ENCODE data around the gene TMBIM4. TPM values are rescaled to one million over a fixed set of nuclear protein-coding genes. Genes with fewer than 3 reads are reported as not detected.

Gene TMBIM4
- total RNA-seq, 4 donors from 2014 or later = 92.2 to 156 (median 115) TPM

DNA sequence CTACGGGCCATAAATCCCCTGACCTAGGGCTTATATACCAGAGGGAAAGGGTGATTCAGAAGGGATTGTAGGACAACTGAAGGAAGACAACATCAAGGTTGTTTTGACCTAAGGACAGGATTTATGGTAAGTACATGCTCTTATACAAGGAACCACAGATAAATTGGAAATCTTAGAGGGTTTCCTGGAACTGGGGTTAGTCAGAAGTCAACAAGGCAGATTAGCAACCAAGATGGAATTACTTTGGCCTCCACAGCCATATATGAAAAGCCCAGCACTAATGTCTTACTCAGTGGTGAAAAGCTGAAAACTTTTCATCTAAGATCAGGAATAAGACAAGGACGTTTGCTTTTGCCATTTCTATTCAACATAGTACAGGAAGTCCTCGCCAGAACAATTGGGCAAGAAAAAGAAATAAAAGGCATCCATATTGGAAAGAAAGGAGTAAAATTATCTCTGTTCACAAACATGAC lies 5.4 kb downstream of the TMBIM4 start:
- Histone ChIP-seq H3K4me3 (no peak overlapping the region), H3K27ac (replicated peaks in 1 of 4) (no peak overlapping the region), H3K9me3 (no peaks in the 10 kb centered on the region), H3K27me3 (no peaks in the 10 kb centered on the region), H3K4me1 (peaks cover 22 to 37% (median 25%) of the 10 kb centered on the region in 4 donors), H3K36me3 (peaks cover 0 to 26% (median 11%) of the 10 kb centered on the region in 4 donors)
- WGBS = 92% methylated on average over 3 of the region's 3 CpGs
- no peak for TF ChIP-seq EP300 (IDR thresholded peaks at IDR 0.05)
- no peak for TF ChIP-seq POLR2A (IDR thresholded peaks at IDR 0.05; ENCODE audit: low read depth)
- TF ChIP-seq, protein P1, sequence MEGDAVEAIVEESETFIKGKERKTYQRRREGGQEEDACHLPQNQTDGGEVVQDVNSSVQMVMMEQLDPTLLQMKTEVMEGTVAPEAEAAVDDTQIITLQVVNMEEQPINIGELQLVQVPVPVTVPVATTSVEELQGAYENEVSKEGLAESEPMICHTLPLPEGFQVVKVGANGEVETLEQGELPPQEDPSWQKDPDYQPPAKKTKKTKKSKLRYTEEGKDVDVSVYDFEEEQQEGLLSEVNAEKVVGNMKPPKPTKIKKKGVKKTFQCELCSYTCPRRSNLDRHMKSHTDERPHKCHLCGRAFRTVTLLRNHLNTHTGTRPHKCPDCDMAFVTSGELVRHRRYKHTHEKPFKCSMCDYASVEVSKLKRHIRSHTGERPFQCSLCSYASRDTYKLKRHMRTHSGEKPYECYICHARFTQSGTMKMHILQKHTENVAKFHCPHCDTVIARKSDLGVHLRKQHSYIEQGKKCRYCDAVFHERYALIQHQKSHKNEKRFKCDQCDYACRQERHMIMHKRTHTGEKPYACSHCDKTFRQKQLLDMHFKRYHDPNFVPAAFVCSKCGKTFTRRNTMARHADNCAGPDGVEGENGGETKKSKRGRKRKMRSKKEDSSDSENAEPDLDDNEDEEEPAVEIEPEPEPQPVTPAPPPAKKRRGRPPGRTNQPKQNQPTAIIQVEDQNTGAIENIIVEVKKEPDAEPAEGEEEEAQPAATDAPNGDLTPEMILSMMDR (IDR thresholded peaks at IDR 0.05) = no peak
- no peak for TF ChIP-seq POLR2AphosphoS5 (IDR thresholded peaks at IDR 0.05)
- intact Hi-C loops (cut with DNase I) = no loop called here
- no peak for DNase-seq (ENCODE audit: extremely low spot score)

DNA sequence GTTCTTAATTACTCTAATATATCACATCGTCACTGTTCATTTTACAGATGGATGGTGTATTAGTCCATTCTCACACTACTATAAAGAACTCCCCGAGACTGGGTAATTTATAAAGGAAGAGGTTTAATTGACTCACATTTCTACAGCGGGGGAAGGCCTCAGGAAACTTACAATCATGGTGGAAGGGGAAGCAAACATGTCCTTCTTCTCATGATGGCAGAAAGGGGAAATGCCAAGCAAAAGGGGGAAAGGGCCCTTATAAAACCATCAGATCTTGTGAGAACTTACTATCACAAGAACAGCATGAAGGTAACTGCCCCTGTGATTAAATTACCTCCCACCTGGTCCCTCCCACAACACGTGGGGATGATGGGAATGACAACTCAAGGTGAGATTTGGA lies 6.5 kb downstream of the TMBIM4 start:
- WGBS = 63% methylated on average over 4 of the region's 4 CpGs
- H3K9me3 ChIP-seq = no peaks in the 10 kb centered on the region
- intact Hi-C loops (cut with DNase I) = no loop called here
- no peak overlapping the region for H3K27ac ChIP-seq (replicated peaks in 1 of 4)
- H3K27me3 ChIP-seq = no peaks in the 10 kb centered on the region
- no peak for DNase-seq (ENCODE audit: extremely low spot score)
- no peak overlapping the region for H3K4me3 ChIP-seq
- H3K36me3 ChIP-seq = peaks cover 0 to 33% (median 18%) of the 10 kb centered on the region in 4 donors
- H3K4me1 ChIP-seq = peaks cover 18 to 29% (median 19%) of the 10 kb centered on the region in 4 donors
- TF ChIP-seq EP300 (IDR thresholded peaks at IDR 0.05) (no peak), POLR2AphosphoS5 (IDR thresholded peaks at IDR 0.05) (no peak), POLR2A (IDR thresholded peaks at IDR 0.05; ENCODE audit: low read depth) (no peak)
- TF ChIP-seq, protein P1 (IDR thresholded peaks at IDR 0.05) = no peak

DNA sequence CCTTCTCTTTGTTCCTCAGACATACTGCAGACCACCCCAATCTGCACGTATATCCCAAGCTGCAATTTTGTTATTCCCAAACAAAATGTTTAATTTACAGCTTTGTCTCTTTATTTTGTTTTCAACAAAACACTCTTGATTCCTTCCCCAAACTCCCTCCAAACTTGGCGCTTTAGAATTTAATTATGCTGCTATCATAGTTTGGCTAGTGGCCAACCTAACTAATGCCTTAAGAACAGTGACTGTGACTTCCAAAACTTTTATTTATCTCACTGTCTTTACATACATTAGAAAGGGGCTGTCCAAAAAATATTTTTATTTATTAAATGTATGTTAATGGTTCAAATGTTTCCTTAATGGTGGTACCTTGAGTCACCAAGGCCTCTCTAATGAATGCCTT lies 7.1 kb downstream of the TMBIM4 start:
- no peak for DNase-seq (ENCODE audit: extremely low spot score)
- Histone ChIP-seq H3K36me3 (peaks cover 0 to 33% (median 18%) of the 10 kb centered on the region in 4 donors), H3K4me3 (no peak overlapping the region), H3K27me3 (no peaks in the 10 kb centered on the region), H3K4me1 (peaks cover 12 to 24% (median 13%) of the 10 kb centered on the region in 4 donors), H3K9me3 (no peaks in the 10 kb centered on the region), H3K27ac (replicated peaks in 1 of 4) (no peak overlapping the region)
- no peak for TF ChIP-seq POLR2AphosphoS5 (IDR thresholded peaks at IDR 0.05)
- no peak for TF ChIP-seq POLR2A (IDR thresholded peaks at IDR 0.05; ENCODE audit: low read depth)
- no peak for TF ChIP-seq EP300 (IDR thresholded peaks at IDR 0.05)
- TF ChIP-seq, protein P1 (IDR thresholded peaks at IDR 0.05) = no peak
- intact Hi-C loops (cut with DNase I) = no loop called here
- WGBS = 71% methylated on average over 2 of the region's 2 CpGs

DNA sequence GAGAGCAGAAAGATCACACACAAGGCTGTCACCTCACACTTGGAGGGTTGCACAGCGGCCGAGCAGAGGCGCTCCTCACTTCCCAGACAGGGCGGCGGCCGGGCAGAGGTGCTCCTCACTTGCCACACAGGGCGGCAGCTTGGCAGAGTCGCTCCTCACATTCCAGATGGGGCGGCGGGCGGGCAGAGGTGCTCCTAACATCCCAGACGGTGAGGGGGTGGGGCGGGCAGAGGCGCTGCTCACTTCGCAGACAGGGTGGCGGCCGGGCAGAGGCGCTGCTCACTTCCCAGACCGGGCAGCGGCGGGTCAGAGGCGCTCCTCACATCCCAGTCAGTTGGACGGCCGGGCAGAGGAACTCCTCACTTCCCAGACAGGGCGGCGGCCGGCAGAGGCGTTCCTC lies 9.1 kb downstream of the TMBIM4 start:
- intact Hi-C loops (cut with DNase I) = no loop called here
- peaks cover 5 to 14% (median 11%) of the 10 kb centered on the region in 4 donors for H3K4me1 ChIP-seq
- no peak overlapping the region for H3K27ac ChIP-seq (replicated peaks in 1 of 4)
- no peaks in the 10 kb centered on the region for H3K9me3 ChIP-seq
- H3K27me3 ChIP-seq = no peaks in the 10 kb centered on the region
- 93% methylated on average over 28 of the region's 28 CpGs for WGBS
- TF ChIP-seq POLR2AphosphoS5 (IDR thresholded peaks at IDR 0.05) = no peak
- TF ChIP-seq POLR2A (IDR thresholded peaks at IDR 0.05; ENCODE audit: low read depth) = no peak
- TF ChIP-seq, protein P1 (IDR thresholded peaks at IDR 0.05) = no peak
- TF ChIP-seq EP300 (IDR thresholded peaks at IDR 0.05) = no peak
- no peak for DNase-seq (ENCODE audit: extremely low spot score)
- peaks cover 0 to 27% (median 18%) of the 10 kb centered on the region in 4 donors for H3K36me3 ChIP-seq
- H3K4me3 ChIP-seq = no peak overlapping the region

DNA sequence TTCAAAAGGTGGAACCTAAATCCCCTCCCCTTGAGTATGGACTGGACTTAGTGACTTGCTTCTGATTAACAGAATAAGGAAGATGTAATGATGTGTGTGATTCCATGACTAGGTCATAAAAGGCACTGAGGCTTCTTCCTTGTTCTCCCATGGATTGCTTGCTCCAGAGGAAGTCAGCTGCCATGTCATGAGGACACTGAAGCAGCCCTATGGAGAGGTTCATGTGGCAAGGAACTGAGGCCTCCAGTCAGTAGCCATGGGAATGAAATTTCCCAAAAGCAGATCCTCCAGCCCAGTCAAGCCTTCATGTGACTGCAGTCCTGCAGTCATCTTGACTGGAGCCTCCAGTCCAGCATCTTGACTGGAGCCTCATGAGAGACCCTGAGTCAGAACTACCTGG lies 10.7 kb downstream of the TMBIM4 start:
- DNase-seq (ENCODE audit: extremely low spot score) = no peak
- no peaks in the 10 kb centered on the region for H3K27me3 ChIP-seq
- TF ChIP-seq, protein P1 (IDR thresholded peaks at IDR 0.05) = no peak
- H3K27ac ChIP-seq (replicated peaks in 1 of 4) = no peak overlapping the region
- H3K4me3 ChIP-seq = no peak overlapping the region
- H3K9me3 ChIP-seq = no peaks in the 10 kb centered on the region
- H3K4me1 ChIP-seq = peaks cover 11 to 26% (median 20%) of the 10 kb centered on the region in 4 donors
- peaks cover 0 to 25% (median 18%) of the 10 kb centered on the region in 4 donors for H3K36me3 ChIP-seq
- intact Hi-C loops (cut with DNase I) = loop anchor here (10.0 kb wide), 1 partner anchor 136 kb away; no protein-coding TSS in a partner anchor
